ENCODE data around the gene CCDC149. TPM values are rescaled to one million over a fixed set of nuclear protein-coding genes. Genes with fewer than 3 reads are reported as not detected.

The CCDC149 gene
- total RNA-seq, 1 donor: 12.3 TPM

GRCh38 chr4:24935856-24936255 lies 23.0 kb upstream of the CCDC149 start:
- Histone ChIP-seq H3K79me2 (ENCODE audit: insufficient read depth, low read length) (no peaks in the 10 kb centered on the region), H3K4me1 (ENCODE audit: insufficient read depth, low read length) (peaks cover 4% of the 10 kb centered on the region), H4K20me1 (ENCODE audit: insufficient read depth, low read length) (no peaks in the 10 kb centered on the region), H3K4me2 (ENCODE audit: insufficient read depth, low read length) (no peak overlapping the region), H3K27me3 (ENCODE audit: insufficient read depth, low read length) (no peaks in the 10 kb centered on the region), H3K4me3 (ENCODE audit: insufficient read depth, low read length) (no peak overlapping the region), H3K27ac (ENCODE audit: low read depth, low read length) (no peak overlapping the region), H2AFZ (ENCODE audit: low read length) (no peak overlapping the region), H3K9me3 (ENCODE audit: low read depth, low read length) (peaks cover 3% of the 10 kb centered on the region), H3K36me3 (ENCODE audit: insufficient read depth, low read length) (no peaks in the 10 kb centered on the region)
- no peak for TF ChIP-seq CTCF (IDR thresholded peaks at IDR 0.05; ENCODE audit: extremely low read depth, low read depth, low read length)
- no peak for DNase-seq (ENCODE audit: insufficient read length, low spot score, missing footprints)

DNA sequence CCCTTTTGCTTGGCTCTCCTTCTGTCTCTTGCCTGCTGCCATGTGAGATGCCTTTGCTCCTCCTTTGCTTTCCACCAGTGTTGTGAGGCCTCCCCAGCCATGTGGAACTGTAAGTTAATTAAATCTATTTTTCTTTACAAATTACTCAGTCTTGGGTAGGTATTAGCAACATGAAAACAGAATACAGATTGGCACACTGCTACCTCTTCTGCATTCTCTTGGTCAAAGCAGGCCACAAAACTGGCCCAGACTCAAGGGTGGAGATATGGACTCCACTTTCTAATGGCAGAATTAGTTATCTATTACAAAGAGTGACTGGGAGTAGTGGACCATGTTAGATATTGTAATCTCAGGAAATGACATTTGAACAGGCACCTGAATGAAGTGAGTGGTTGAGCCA lies 21.5 kb upstream of the CCDC149 start:
- Histone ChIP-seq H3K27ac (ENCODE audit: low read depth, low read length) (no peak overlapping the region), H2AFZ (ENCODE audit: low read length) (no peak overlapping the region), H3K9me3 (ENCODE audit: low read depth, low read length) (peaks cover 3% of the 10 kb centered on the region), H3K36me3 (ENCODE audit: insufficient read depth, low read length) (no peaks in the 10 kb centered on the region), H3K4me2 (ENCODE audit: insufficient read depth, low read length) (no peak overlapping the region), H4K20me1 (ENCODE audit: insufficient read depth, low read length) (no peaks in the 10 kb centered on the region), H3K4me3 (ENCODE audit: insufficient read depth, low read length) (no peak overlapping the region), H3K27me3 (ENCODE audit: insufficient read depth, low read length) (peaks cover 4% of the 10 kb centered on the region), H3K4me1 (ENCODE audit: insufficient read depth, low read length) (peaks cover 4% of the 10 kb centered on the region), H3K79me2 (ENCODE audit: insufficient read depth, low read length) (no peaks in the 10 kb centered on the region)
- TF ChIP-seq CTCF (IDR thresholded peaks at IDR 0.05; ENCODE audit: extremely low read depth, low read depth, low read length): no peak
- no peak for DNase-seq (ENCODE audit: insufficient read length, low spot score, missing footprints)

- Histone ChIP-seq H4K20me1 (ENCODE audit: insufficient read depth, low read length) (no peaks in the 10 kb centered on the region), H3K36me3 (ENCODE audit: insufficient read depth, low read length) (no peaks in the 10 kb centered on the region), H3K4me2 (ENCODE audit: insufficient read depth, low read length) (no peak overlapping the region), H2AFZ (ENCODE audit: low read length) (no peak overlapping the region), H3K79me2 (ENCODE audit: insufficient read depth, low read length) (no peaks in the 10 kb centered on the region), H3K9me3 (ENCODE audit: low read depth, low read length) (peaks cover 3% of the 10 kb centered on the region), H3K27me3 (ENCODE audit: insufficient read depth, low read length) (peaks cover 4% of the 10 kb centered on the region), H3K4me1 (ENCODE audit: insufficient read depth, low read length) (peaks cover 4% of the 10 kb centered on the region), H3K27ac (ENCODE audit: low read depth, low read length) (no peak overlapping the region), H3K4me3 (ENCODE audit: insufficient read depth, low read length) (no peak overlapping the region)
- no peak for DNase-seq (ENCODE audit: insufficient read length, low spot score, missing footprints)
- no peak for TF ChIP-seq CTCF (IDR thresholded peaks at IDR 0.05; ENCODE audit: extremely low read depth, low read depth, low read length)
Observed at GRCh38 chr4:24933684-24934275, 20.9 kb upstream of the CCDC149 start.

DNA sequence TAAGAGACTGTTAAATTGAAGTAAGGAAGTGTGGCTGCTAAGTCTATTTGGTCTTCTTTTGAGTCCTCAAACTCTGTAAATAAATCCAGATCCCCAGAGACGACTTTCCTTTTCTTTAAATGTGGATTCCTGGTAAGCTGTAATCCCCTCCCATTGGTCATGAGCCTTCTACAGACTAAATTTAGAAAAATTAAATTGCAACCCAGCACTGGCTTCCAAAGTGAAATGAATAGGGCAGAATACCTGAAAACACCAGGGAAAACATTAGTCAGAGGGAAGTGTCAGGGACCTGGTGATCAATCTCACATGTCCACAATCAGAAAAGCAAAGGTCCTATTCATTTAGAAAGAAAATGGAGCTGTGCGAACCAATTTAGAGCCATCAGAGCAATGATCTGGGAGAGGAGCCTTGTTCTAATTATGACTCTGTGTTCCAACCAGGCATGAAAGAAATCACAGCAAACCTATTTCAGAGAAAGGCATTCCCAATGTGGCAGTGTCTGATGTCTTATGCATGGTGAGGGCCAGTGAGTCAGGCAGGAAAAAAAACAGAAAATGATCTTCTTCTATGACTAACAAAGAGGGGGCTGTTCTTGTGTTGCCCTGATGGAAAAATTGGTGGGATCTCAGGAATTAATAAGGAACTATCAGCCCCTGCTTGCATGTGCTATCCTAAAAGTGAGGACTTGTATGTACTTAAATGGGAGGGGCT lies 19.8 kb upstream of the CCDC149 start:
- peaks cover 4% of the 10 kb centered on the region for H3K4me1 ChIP-seq (ENCODE audit: insufficient read depth, low read length)
- peaks cover 3% of the 10 kb centered on the region for H3K9me3 ChIP-seq (ENCODE audit: low read depth, low read length)
- H3K27me3 ChIP-seq (ENCODE audit: insufficient read depth, low read length): peaks cover 13% of the 10 kb centered on the region

More for the DNA sequence above, 19.8 kb upstream of the CCDC149 start:
- H2AFZ ChIP-seq (ENCODE audit: low read length): no peak overlapping the region
- no peaks in the 10 kb centered on the region for H4K20me1 ChIP-seq (ENCODE audit: insufficient read depth, low read length)
- no peak overlapping the region for H3K4me3 ChIP-seq (ENCODE audit: insufficient read depth, low read length)
- no peak for DNase-seq (ENCODE audit: insufficient read length, low spot score, missing footprints)
- H3K79me2 ChIP-seq (ENCODE audit: insufficient read depth, low read length): no peaks in the 10 kb centered on the region
- no peak overlapping the region for H3K4me2 ChIP-seq (ENCODE audit: insufficient read depth, low read length)
- no peak overlapping the region for H3K27ac ChIP-seq (ENCODE audit: low read depth, low read length)
- TF ChIP-seq CTCF (IDR thresholded peaks at IDR 0.05; ENCODE audit: extremely low read depth, low read depth, low read length): no peak
- no peaks in the 10 kb centered on the region for H3K36me3 ChIP-seq (ENCODE audit: insufficient read depth, low read length)

Data from osteoblast (primary cell).